LNCaP clone FGC (cell line): ENCODE results near the gene DIAPH3.

Source experiments
- DNase-seq: peaks from one replicate; pipeline ENCODE4 v3.0.0-alpha.2; 2011; ENCODE audit warnings: low read depth
- H3K4me3 ChIP-seq: 2 replicates; pipeline ENCODE4 v1.5.1; 2011; ENCODE audit warnings: mild to moderate bottlenecking, low read depth, low read length, control low read depth
- TF ChIP-seq, protein P1 (sequence below): IDR thresholded peaks from 2 replicates; pipeline ENCODE4 v1.5.1; 2012; ENCODE audit warnings: mild to moderate bottlenecking; ENCODE audit not compliant: control insufficient read depth, insufficient read depth; ENCODE audit errors: extremely low read depth

Gene DIAPH3

DNA sequence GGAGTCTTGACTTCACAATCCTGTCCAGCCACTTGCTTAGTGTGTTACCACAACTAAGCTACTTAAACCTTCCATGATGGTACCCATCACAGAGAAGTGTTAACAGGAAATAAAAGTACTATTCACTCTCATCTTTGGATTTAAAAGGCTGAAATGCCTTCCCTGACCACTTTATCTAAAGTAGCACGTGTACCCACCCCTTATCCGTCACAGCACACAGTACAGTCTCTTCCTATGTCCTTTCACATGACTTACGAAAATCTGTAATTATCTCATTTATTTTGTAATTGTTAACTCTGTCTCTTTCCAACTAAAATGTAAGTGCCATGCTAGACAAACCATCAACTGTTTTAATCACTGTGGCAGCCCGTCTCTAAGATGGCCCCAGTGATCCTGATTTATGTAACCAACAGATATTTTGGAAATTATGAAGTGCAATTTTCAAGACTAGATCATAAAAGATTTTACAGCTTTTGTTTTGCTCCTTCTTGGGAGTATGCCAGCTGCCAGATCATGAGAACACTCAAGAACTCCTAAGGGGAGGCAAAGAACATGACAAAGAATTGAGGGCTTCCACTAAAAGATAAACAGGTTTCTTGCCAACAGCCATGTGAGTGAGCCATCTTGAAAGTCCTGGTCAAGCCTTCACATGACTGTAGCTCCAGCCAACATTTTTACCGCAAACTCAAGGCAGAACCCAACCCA, 44.9 kb downstream of the DIAPH3 start:
- no peak for DNase-seq
- no peak overlapping the region for H3K4me3 ChIP-seq
- TF ChIP-seq, protein P1, sequence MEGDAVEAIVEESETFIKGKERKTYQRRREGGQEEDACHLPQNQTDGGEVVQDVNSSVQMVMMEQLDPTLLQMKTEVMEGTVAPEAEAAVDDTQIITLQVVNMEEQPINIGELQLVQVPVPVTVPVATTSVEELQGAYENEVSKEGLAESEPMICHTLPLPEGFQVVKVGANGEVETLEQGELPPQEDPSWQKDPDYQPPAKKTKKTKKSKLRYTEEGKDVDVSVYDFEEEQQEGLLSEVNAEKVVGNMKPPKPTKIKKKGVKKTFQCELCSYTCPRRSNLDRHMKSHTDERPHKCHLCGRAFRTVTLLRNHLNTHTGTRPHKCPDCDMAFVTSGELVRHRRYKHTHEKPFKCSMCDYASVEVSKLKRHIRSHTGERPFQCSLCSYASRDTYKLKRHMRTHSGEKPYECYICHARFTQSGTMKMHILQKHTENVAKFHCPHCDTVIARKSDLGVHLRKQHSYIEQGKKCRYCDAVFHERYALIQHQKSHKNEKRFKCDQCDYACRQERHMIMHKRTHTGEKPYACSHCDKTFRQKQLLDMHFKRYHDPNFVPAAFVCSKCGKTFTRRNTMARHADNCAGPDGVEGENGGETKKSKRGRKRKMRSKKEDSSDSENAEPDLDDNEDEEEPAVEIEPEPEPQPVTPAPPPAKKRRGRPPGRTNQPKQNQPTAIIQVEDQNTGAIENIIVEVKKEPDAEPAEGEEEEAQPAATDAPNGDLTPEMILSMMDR: no peak

DNA sequence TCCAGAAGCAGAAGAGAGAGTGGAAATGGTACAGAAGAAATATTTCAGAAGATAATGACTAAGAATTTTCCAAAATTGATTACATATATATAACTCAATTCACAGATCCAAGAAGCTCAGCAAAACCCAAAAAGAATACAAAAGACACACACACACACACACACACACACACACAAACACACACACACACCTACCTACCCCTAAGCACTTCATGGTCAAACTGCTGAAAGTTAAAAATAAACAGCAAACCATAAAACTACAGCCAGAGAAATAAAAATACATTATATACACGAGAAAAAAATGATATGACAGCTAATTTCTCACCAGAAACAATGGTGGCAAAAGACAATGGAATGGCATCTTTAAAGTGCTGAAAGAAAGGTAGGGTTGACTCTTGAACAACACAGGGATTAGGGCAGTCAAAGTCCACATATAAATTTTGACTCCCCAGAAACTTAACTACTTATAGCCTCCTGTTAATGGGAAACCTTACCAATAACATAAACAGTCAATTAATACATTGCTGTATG, 49.2 kb downstream of the DIAPH3 start:
- no peak overlapping the region for H3K4me3 ChIP-seq
- TF ChIP-seq, protein P1: no peak
- DNase-seq: no peak

DNA sequence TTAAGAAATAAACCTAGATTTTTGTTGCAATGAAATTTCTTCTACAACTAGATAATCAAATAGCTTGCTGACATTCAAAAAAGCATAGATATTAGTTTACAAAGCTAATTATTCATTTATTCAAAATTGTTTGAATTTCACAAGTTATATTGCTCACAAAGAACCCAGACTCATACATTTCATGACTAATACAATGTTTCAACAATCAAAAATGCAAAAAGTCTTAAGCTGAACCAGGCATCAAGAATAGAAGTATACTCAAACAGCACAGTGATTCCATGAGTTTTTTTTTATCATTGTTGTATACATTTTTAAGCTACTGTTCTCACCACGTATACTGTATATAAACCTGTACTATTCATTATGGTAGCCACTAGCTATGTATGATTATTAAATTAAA, 51.0 kb downstream of the DIAPH3 start:
- no peak for DNase-seq
- TF ChIP-seq, protein P1: no peak
- no peak overlapping the region for H3K4me3 ChIP-seq

DNA sequence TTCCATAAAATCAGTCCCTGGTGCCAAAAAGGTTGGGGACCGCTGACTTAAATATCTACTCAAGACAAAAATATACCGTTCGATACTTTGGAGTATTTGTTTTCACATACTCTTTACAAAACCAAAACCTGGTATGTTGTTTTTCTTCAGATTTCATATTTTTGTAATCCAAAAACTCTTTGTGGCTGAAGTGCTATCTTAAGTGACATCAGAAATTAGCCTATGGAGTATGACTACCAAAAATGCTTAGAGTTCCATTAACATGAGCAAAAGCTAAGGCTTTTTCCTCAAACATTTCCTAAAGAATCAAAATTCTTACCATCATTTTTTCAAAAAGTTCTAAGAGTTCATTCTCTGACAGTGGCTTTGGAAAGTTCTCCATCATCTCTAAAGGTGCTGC, 52.0 kb downstream of the DIAPH3 start:
- H3K4me3 ChIP-seq: no peak overlapping the region

DNA sequence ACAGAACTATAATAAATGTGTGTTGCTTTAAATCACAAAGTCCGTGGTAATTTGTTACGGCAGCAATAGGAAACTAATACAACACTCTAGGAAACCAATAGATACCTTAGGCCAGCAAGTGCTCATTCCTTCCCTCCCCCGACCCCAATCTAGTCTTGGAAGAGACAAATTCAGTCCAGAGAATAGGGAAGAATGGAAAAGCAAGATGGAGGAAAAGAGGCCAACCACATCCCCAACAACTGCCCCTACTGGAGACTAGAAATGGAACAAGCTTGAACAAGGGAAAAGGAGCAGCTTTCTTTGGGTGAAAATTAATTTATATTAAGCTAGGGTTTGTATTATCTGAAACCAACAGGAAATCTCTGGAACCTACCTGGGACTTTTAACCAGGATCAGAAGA, 54.4 kb downstream of the DIAPH3 start:
- DNase-seq: no peak
- no peak overlapping the region for H3K4me3 ChIP-seq
- TF ChIP-seq, protein P1: no peak

More for the DNA sequence above, 52.0 kb downstream of the DIAPH3 start:
- no peak for DNase-seq
- TF ChIP-seq, protein P1: no peak

DNA sequence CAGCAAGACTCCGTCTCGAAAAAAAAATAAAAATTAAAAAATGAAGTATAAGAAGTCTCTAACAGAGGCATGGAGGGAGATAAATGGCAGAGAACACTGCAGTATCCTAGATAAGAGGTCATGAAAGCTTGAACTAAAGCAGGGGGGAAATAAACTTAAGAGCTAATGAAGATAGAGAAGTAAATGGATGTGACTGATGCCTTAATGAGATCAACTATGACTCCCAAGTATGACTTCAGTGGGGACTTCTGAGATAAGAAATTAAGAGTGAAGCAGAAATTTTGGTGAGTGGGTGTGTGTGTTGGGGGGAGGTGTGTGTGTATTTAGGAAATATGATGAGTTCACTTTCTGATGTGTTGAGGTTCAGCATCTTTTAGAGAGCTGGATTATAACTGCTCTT, 55.1 kb downstream of the DIAPH3 start:
- no peak overlapping the region for H3K4me3 ChIP-seq
- TF ChIP-seq, protein P1: no peak
- DNase-seq: no peak
